Colonic mucosa (tissue), 4 donors: Measurements from ENCODE around the gene RECQL5. TPM values are rescaled to one million over a fixed set of nuclear protein-coding genes. Genes with fewer than 3 reads are reported as not detected.

ENCODE experiments used
- DNase-seq: peaks from one replicate; pipeline ENCODE4 v3.0.0-alpha.2; 2020
- H3K27ac ChIP-seq: fragments of 200-600 bp; one replicate; pipeline ENCODE4 v1.8.0; 2021
- H3K27me3 ChIP-seq: fragments of 200-600 bp; one replicate; pipeline ENCODE4 v1.8.0; 2021
- H3K36me3 ChIP-seq: fragments of 200-600 bp; one replicate; pipeline ENCODE4 v1.8.0; 2021
- H3K4me1 ChIP-seq: fragments of 200-600 bp; one replicate; pipeline ENCODE4 v1.8.0; 2021; ENCODE audit warnings: mild to moderate bottlenecking
- H3K4me3 ChIP-seq: fragments of 200-600 bp; one replicate; pipeline ENCODE4 v1.8.0; 2021
- H3K9ac ChIP-seq, 2 donors: one replicate each; pipeline ENCODE4 v1.7.0; 2013; ENCODE audit warnings: control low read depth in 2 of 2, low read depth in 2 of 2, low read length in 2 of 2
- H3K9me3 ChIP-seq: fragments of 200-600 bp; one replicate; pipeline ENCODE4 v1.8.0; 2021
- CTCF ChIP-seq: fragments of 200-600 bp; IDR thresholded peaks from one replicate; pipeline ENCODE4 v1.8.0; 2022; ENCODE audit warnings: antibody characterized with exemption, mild to moderate bottlenecking
- intact Hi-C: fragments of 100-400 bp; cut with DNase I; formaldehyde crosslinking; loops from one replicate; pipeline ENCODE4 v1.14.1; 2022
- total RNA-seq, 2 donors: library from RNA; stranded (reverse); fragmentation: NEBNext Ultra II Directional in 1 of 2; extraction: Animal tissue kit (Norgen Biotek cat#: 25700) in 1 of 2; gene quantifications; one replicate each; pipeline ENCODE4 v1.2.1, GENCODE V29; 2021
- donor health status: healthy.
- donor health status: DM: no; HTN: no; CAD: no.
- donor health status: DM: no; HTN: no; CAD: no.

The RECQL5 gene
- total RNA-seq, 2 donors from 2014 or later: 18.7 to 43.1 TPM

- Histone ChIP-seq H3K4me3 (no peak overlapping the region), H3K9ac (no peak overlapping the region), H3K4me1 (peaks cover 11% of the 10 kb centered on the region), H3K27ac (no peak overlapping the region), H3K27me3 (no peaks in the 10 kb centered on the region), H3K9me3 (no peaks in the 10 kb centered on the region), H3K36me3 (no peaks in the 10 kb centered on the region)
- DNase-seq: no peak
- intact Hi-C loops: no loop called here
- no peak for TF ChIP-seq CTCF
Observed at GRCh38 chr17:75615301-75615700, 51.7 kb downstream of the RECQL5 start.

DNA sequence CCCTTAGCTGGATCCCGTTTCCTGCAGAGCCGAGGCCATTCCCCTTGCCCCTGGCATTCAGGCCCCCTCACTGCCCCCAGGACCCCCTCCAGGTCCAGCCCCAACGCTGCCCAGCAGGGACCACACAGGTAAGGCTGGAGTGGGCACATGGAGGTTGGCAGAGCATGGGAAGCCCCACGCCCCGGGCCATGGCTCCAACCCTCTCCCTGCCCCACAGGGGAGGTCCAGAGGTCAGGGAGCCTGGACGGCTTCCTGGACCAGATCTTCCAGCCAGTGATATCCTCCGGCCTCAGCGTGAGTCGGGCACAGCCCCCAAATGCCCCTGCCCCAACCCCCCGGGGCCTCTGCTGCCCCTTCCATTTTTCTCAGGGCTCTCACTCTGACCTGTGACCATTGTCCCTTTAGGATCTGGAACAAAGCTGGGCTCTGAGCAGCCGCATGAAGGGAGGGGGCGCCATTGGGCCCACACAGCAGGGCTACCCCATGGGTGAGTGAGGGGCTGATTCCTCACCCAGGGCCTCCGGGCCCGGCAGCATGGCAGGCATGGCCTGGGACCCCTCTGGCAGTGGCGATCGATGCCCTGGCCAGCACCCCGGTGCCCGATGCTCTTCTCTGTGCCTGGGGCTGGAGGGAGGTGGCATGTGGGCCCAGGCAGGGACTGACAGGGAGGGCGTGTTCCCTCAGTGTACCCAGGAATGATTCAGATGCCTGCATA, 52.2 kb downstream of the RECQL5 start:
- no peaks in the 10 kb centered on the region for H3K27me3 ChIP-seq
- no peak for DNase-seq
- intact Hi-C loops: no loop called here
- no peaks in the 10 kb centered on the region for H3K36me3 ChIP-seq
- no peak overlapping the region for H3K27ac ChIP-seq
- no peaks in the 10 kb centered on the region for H3K9me3 ChIP-seq
- TF ChIP-seq CTCF: no peak
- H3K9ac ChIP-seq: no peak overlapping the region
- H3K4me1 ChIP-seq: peaks cover 15% of the 10 kb centered on the region
- H3K4me3 ChIP-seq: no peak overlapping the region

- Histone ChIP-seq H3K4me1 (peaks cover 15% of the 10 kb centered on the region), H3K27ac (no peak overlapping the region), H3K4me3 (no peak overlapping the region), H3K9me3 (no peaks in the 10 kb centered on the region), H3K27me3 (no peaks in the 10 kb centered on the region), H3K36me3 (no peaks in the 10 kb centered on the region), H3K9ac (no peak overlapping the region)
- TF ChIP-seq CTCF: no peak
- intact Hi-C loops: no loop called here
- no peak for DNase-seq
Observed at GRCh38 chr17:75614006-75614405, 52.9 kb downstream of the RECQL5 start.

- intact Hi-C loops: no loop called here
- H3K4me3 ChIP-seq: no peak overlapping the region
Observed at GRCh38 chr17:75612906-75613626, 53.9 kb downstream of the RECQL5 start.

More at GRCh38 chr17:75612906-75613626, 53.9 kb downstream of the RECQL5 start:
- H3K9ac ChIP-seq: peak overlapping the region in 1 of 2 donors; percentile 43
- no peaks in the 10 kb centered on the region for H3K27me3 ChIP-seq
- no peak for TF ChIP-seq CTCF
- peaks cover 15% of the 10 kb centered on the region for H3K4me1 ChIP-seq
- DNase-seq: no peak
- no peaks in the 10 kb centered on the region for H3K36me3 ChIP-seq
- H3K9me3 ChIP-seq: no peaks in the 10 kb centered on the region
- H3K27ac ChIP-seq: no peak overlapping the region
